GM12878 (cell line): ENCODE results near the gene KCNH5. TPM values are rescaled to one million over a fixed set of nuclear protein-coding genes. Genes with fewer than 3 reads are reported as not detected.

Source experiments
- BHLHE40 ChIP-seq, 2 experiments: fragments of 450-650 bp in 1 of 2; IDR thresholded peaks; 2 replicates each; pipeline ENCODE4 v1.6.1; 2011 to 2017; ENCODE audit warnings: low read depth in 2 of 2, borderline replicate concordance in 1 of 2, improper control_type of control experiment in 1 of 2, low read length in 1 of 2, mild to moderate bottlenecking in 1 of 2
- CREM ChIP-seq: IDR thresholded peaks from 2 replicates; pipeline ENCODE4 v1.6.1; 2014; ENCODE audit warnings: antibody characterized with exemption, low read depth
- EP300 ChIP-seq, 2 experiments: fragments of 150-350 bp in 1 of 2; IDR thresholded peaks; 2 replicates each; pipeline ENCODE4 v1.6.1; 2011 to 2012; ENCODE audit warnings: low read depth in 2 of 2, low read length in 2 of 2, borderline replicate concordance in 1 of 2, improper control_type of control experiment in 1 of 2, inconsistent platforms in 1 of 2; ENCODE audit not compliant: control insufficient read depth in 1 of 2
- NFYA ChIP-seq: IDR thresholded peaks from 2 replicates; pipeline ENCODE4 v1.6.1; 2011; ENCODE audit warnings: low read depth, mild to moderate bottlenecking, low read length, improper control_type of control experiment, borderline replicate concordance
- TCF12 ChIP-seq: IDR thresholded peaks from 2 replicates; pipeline ENCODE4 v1.6.1; 2011; ENCODE audit warnings: low read depth, mild to moderate bottlenecking, low read length
- ZSCAN29 ChIP-seq: fragments of 450-650 bp; IDR thresholded peaks from 2 replicates; pipeline ENCODE4 v1.6.1; 2017; ENCODE audit warnings: mild to moderate bottlenecking, moderate library complexity
- polyA plus RNA-seq, 11 experiments: library from polyadenylated mRNA; depleted of rRNA in 4 of 11; unstranded in 6 of 11; stranded (reverse) in 5 of 11; fragments of >200 nt; fragmentation: Nextera tagmentation in 4 of 11; fragmentation: Illumina TruSeq in 1 of 11; extraction: Ambion mirVana in 4 of 11; extraction: Trizol in 1 of 11; gene quantifications; 1 replicate in 1 of 11; 2 replicates in 10 of 11; pipeline versions ENCODE4 v1.2.1 to v1.2.3, GENCODE V29; 2011 to 2016; ENCODE audit warnings: inconsistent platforms in 2 of 11, missing spikeins in 2 of 11, low read depth in 1 of 11
- total RNA-seq, 4 experiments: library from RNA; depleted of rRNA in 3 of 4; stranded (reverse); fragments of >200 nt in 3 of 4; fragmentation: Illumina TruSeq in 1 of 4; extraction: Trizol in 1 of 4; gene quantifications; 2 replicates each; pipeline versions ENCODE4 v1.2.1 to v1.2.3, GENCODE V29; 2013 to 2021
- TF ChIP-seq, protein P1 (sequence below): fragments of 450-650 bp; IDR thresholded peaks from 2 replicates; pipeline ENCODE4 v1.6.1; 2016; ENCODE audit warnings: mild to moderate bottlenecking
- TF ChIP-seq, protein P2 (sequence below): fragments of 450-650 bp; IDR thresholded peaks from 2 replicates; pipeline ENCODE4 v1.6.1; 2017; ENCODE audit warnings: low read depth, mild to moderate bottlenecking, moderate library complexity
- TF ChIP-seq, protein P3 (sequence below): fragments of 450-650 bp; IDR thresholded peaks from 2 replicates; pipeline ENCODE4 v1.6.1; 2017; ENCODE audit warnings: antibody characterized with exemption, mild to moderate bottlenecking, moderate library complexity
- TF ChIP-seq, protein P4 (sequence below): fragments of 150-350 bp; IDR thresholded peaks from 2 replicates; pipeline ENCODE4 v1.6.1; 2016; ENCODE audit warnings: low read depth, low read length

Gene KCNH5
- total and polyA plus RNA-seq, 10 of the 15 experiments (the other 5 are each of a cell fraction or from before 2014, with no cell fraction given) = under 0.01 to 0.04 (median 0.04) TPM; not detected in 7

DNA sequence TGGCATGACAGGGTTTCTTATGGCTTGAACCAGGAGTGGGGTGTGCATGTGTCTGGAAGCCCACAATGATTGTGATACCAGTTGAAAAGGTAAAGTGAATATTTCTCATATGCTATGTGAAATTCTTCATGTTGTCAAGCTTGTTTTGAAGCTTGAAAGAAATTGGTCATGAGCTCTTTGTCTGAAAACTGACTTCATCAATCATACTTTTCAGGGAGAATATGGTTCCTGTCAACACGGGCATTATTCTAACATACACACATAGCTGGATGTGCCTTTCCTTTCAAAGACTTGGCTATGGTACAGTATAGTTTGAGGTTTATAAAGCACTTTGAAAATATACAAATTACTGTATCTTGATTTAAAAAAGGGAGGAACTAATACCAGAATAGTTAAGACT, 158.8 kb downstream of the KCNH5 start (continued):
- TF ChIP-seq EP300 (IDR thresholded peaks at IDR 0.05; ENCODE audit: borderline replicate concordance in 1 of 2, control insufficient read depth in 1 of 2, low read depth in 2 of 2, low read length in 2 of 2) (no peak), ZSCAN29 (no peak), BHLHE40 (IDR thresholded peaks at IDR 0.05; ENCODE audit: borderline replicate concordance in 1 of 2, low read depth in 2 of 2, low read length in 1 of 2) (no peak), CREM (no peak), TCF12 (no peak), NFYA (no peak)
- TF ChIP-seq, protein P1, sequence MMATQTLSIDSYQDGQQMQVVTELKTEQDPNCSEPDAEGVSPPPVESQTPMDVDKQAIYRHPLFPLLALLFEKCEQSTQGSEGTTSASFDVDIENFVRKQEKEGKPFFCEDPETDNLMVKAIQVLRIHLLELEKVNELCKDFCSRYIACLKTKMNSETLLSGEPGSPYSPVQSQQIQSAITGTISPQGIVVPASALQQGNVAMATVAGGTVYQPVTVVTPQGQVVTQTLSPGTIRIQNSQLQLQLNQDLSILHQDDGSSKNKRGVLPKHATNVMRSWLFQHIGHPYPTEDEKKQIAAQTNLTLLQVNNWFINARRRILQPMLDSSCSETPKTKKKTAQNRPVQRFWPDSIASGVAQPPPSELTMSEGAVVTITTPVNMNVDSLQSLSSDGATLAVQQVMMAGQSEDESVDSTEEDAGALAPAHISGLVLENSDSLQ = no peak
- TF ChIP-seq, protein P2, sequence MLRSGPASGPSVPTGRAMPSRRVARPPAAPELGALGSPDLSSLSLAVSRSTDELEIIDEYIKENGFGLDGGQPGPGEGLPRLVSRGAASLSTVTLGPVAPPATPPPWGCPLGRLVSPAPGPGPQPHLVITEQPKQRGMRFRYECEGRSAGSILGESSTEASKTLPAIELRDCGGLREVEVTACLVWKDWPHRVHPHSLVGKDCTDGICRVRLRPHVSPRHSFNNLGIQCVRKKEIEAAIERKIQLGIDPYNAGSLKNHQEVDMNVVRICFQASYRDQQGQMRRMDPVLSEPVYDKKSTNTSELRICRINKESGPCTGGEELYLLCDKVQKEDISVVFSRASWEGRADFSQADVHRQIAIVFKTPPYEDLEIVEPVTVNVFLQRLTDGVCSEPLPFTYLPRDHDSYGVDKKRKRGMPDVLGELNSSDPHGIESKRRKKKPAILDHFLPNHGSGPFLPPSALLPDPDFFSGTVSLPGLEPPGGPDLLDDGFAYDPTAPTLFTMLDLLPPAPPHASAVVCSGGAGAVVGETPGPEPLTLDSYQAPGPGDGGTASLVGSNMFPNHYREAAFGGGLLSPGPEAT = no peak
- TF ChIP-seq, protein P3, sequence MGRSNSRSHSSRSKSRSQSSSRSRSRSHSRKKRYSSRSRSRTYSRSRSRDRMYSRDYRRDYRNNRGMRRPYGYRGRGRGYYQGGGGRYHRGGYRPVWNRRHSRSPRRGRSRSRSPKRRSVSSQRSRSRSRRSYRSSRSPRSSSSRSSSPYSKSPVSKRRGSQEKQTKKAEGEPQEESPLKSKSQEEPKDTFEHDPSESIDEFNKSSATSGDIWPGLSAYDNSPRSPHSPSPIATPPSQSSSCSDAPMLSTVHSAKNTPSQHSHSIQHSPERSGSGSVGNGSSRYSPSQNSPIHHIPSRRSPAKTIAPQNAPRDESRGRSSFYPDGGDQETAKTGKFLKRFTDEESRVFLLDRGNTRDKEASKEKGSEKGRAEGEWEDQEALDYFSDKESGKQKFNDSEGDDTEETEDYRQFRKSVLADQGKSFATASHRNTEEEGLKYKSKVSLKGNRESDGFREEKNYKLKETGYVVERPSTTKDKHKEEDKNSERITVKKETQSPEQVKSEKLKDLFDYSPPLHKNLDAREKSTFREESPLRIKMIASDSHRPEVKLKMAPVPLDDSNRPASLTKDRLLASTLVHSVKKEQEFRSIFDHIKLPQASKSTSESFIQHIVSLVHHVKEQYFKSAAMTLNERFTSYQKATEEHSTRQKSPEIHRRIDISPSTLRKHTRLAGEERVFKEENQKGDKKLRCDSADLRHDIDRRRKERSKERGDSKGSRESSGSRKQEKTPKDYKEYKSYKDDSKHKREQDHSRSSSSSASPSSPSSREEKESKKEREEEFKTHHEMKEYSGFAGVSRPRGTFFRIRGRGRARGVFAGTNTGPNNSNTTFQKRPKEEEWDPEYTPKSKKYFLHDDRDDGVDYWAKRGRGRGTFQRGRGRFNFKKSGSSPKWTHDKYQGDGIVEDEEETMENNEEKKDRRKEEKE = no peak
- TF ChIP-seq, protein P4, sequence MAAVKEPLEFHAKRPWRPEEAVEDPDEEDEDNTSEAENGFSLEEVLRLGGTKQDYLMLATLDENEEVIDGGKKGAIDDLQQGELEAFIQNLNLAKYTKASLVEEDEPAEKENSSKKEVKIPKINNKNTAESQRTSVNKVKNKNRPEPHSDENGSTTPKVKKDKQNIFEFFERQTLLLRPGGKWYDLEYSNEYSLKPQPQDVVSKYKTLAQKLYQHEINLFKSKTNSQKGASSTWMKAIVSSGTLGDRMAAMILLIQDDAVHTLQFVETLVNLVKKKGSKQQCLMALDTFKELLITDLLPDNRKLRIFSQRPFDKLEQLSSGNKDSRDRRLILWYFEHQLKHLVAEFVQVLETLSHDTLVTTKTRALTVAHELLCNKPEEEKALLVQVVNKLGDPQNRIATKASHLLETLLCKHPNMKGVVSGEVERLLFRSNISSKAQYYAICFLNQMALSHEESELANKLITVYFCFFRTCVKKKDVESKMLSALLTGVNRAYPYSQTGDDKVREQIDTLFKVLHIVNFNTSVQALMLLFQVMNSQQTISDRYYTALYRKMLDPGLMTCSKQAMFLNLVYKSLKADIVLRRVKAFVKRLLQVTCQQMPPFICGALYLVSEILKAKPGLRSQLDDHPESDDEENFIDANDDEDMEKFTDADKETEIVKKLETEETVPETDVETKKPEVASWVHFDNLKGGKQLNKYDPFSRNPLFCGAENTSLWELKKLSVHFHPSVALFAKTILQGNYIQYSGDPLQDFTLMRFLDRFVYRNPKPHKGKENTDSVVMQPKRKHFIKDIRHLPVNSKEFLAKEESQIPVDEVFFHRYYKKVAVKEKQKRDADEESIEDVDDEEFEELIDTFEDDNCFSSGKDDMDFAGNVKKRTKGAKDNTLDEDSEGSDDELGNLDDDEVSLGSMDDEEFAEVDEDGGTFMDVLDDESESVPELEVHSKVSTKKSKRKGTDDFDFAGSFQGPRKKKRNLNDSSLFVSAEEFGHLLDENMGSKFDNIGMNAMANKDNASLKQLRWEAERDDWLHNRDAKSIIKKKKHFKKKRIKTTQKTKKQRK = no peak
